ENCODE results near the gene ORM1. TPM values are rescaled to one million over a fixed set of nuclear protein-coding genes. Genes with fewer than 3 reads are reported as not detected.
A peak's percentile ranks its signal among the peaks of the same experiment; 100 is the strongest.

The ORM1 gene
- total and polyA plus RNA-seq, 10 donors: 0.95 to 13.6 (median 2.7) TPM

DNA sequence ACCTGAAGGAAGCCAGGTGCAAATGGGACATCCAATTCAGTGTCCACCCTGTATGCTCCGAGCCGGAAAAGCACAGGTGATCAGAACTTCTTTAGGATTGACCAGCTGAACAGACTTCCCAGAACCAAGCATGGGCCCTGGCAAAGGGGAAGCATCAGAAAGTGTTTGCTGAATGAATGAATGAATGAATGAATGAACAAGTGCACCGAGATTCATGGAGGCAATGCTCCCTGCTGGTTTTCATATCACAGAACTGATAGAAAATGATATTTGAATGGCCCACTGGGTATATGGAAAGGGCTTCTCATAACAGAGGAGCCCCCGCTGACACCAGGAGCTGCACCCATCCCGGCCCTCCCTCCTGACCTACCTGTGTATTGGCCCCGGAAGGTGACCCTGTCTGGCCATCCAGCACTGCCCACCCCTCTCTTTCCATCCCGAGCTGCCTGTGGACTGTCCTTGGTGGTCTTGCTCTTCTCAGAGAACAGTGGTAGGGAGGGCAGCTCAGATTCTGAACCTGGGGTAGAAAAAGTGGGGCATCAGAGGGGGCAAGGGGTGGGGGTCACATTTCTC is 22.7 kb downstream of the ORM1 start:
- intact Hi-C loops (cut with DNase I; ENCODE audit: low total_unique reads): loop anchor here (10.0 kb wide), 1 partner anchor 49 kb away; no protein-coding TSS in a partner anchor
- H3K4me3 ChIP-seq: no peak overlapping the region
- 91 to 98% (median 96%) methylated on average over 5 to 7 of the region's 7 CpGs for WGBS, 5 donors
- peaks cover 8 to 64% (median 26%) of the 10 kb centered on the region in 6 donors for H3K4me1 ChIP-seq
- no peaks in the 10 kb centered on the region for H3K27me3 ChIP-seq (replicated peaks in 1 of 7)
- peak; percentile 66 for DNase-seq
- H3K9me3 ChIP-seq: no peaks in the 10 kb centered on the region
- H3K36me3 ChIP-seq: peaks cover 10 to 100% (median 100%) of the 10 kb centered on the region in 6 donors
- peak overlapping the region in 3 of 8 donors; percentile 7 to 84 (median 17) for H3K27ac ChIP-seq
- no peak for TF ChIP-seq POLR2AphosphoS5 (IDR thresholded peaks at IDR 0.05)
- TF ChIP-seq, protein P1, sequence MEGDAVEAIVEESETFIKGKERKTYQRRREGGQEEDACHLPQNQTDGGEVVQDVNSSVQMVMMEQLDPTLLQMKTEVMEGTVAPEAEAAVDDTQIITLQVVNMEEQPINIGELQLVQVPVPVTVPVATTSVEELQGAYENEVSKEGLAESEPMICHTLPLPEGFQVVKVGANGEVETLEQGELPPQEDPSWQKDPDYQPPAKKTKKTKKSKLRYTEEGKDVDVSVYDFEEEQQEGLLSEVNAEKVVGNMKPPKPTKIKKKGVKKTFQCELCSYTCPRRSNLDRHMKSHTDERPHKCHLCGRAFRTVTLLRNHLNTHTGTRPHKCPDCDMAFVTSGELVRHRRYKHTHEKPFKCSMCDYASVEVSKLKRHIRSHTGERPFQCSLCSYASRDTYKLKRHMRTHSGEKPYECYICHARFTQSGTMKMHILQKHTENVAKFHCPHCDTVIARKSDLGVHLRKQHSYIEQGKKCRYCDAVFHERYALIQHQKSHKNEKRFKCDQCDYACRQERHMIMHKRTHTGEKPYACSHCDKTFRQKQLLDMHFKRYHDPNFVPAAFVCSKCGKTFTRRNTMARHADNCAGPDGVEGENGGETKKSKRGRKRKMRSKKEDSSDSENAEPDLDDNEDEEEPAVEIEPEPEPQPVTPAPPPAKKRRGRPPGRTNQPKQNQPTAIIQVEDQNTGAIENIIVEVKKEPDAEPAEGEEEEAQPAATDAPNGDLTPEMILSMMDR (IDR thresholded peaks at IDR 0.05 in 8 of 11, conservative IDR thresholded peaks at IDR 0.05 in 3 of 11): no peak
- TF ChIP-seq POLR2A (IDR thresholded peaks at IDR 0.05): no peak

DNA sequence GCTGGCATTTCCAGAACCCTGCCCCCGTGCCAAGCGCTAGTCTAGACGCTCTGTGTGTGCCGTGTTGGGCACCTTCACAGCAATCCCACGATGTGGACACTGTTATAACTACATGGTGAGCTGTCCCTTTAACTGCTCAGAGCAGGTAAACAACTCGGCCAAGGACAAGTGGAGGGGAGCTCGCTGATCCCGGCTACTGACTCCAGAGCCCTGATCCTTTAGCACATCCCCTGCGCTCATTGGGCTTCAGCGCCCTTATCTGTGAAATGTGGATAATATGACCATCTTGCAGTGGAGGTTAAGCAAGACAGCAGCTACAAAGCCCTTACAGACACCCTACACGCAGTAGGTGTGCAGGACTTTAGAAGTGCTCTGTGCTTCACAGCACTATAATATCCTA is 23.2 kb downstream of the ORM1 start:
- TF ChIP-seq POLR2AphosphoS5 (IDR thresholded peaks at IDR 0.05) (peak in 1 of 3 donors; percentile 24), POLR2A (IDR thresholded peaks at IDR 0.05) (no peak)
- TF ChIP-seq, protein P1 (IDR thresholded peaks at IDR 0.05 in 8 of 11, conservative IDR thresholded peaks at IDR 0.05 in 3 of 11): no peak
- DNase-seq: peak; percentile 32
- Histone ChIP-seq H3K36me3 (peaks cover 10 to 100% (median 100%) of the 10 kb centered on the region in 6 donors), H3K27ac (peak overlapping the region in 3 of 8 donors; percentile 8 to 84 (median 17)), H3K4me1 (peaks cover 8 to 64% (median 28%) of the 10 kb centered on the region in 6 donors), H3K27me3 (replicated peaks in 1 of 7) (no peaks in the 10 kb centered on the region), H3K9me3 (no peaks in the 10 kb centered on the region), H3K4me3 (no peak overlapping the region)
- intact Hi-C loops (cut with DNase I; ENCODE audit: low total_unique reads): loop anchor here (10.0 kb wide), 1 partner anchor 49 kb away; no protein-coding TSS in a partner anchor
- 90 to 95% (median 90%) methylated on average over 11 of the region's 11 CpGs for WGBS, 5 donors

DNA sequence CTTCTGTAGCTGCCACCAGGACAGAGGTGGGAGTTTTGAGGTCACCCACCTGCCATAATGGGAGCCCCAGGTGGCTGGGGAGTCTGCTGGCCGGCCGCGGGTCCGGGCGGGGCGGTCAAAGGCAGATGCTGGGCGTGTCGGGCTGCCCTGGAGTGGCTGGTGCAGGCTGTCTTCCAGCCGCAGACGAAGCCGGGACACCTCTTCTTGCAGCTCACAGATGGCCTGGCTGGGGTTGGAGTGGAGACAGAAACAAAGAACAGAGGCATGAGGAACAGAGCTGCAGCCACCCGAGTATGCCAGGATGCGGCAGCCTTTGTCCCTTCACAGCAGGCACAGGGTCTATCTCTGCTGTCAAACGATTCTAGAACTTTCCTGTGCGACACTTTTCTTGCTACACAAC is 24.8 kb downstream of the ORM1 start:
- peaks cover 8 to 65% (median 43%) of the 10 kb centered on the region in 6 donors for H3K4me1 ChIP-seq
- intact Hi-C loops (cut with DNase I; ENCODE audit: low total_unique reads): loop anchor here (10.0 kb wide), 1 partner anchor 47 kb away; no protein-coding TSS in a partner anchor
- peak; percentile 76 for DNase-seq

More for the DNA sequence above, 24.8 kb downstream of the ORM1 start:
- H3K4me3 ChIP-seq: no peak overlapping the region
- peaks cover 14 to 100% (median 100%) of the 10 kb centered on the region in 6 donors for H3K36me3 ChIP-seq
- WGBS, 5 donors: 90 to 94% (median 93%) methylated on average over 15 of the region's 15 CpGs
- no peaks in the 10 kb centered on the region for H3K9me3 ChIP-seq
- no peaks in the 10 kb centered on the region for H3K27me3 ChIP-seq (replicated peaks in 1 of 7)
- peak overlapping the region in 5 of 8 donors; percentile 39 to 84 (median 66) for H3K27ac ChIP-seq
- TF ChIP-seq POLR2A (IDR thresholded peaks at IDR 0.05): no peak
- TF ChIP-seq, protein P1 (IDR thresholded peaks at IDR 0.05 in 8 of 11, conservative IDR thresholded peaks at IDR 0.05 in 3 of 11): no peak
- TF ChIP-seq POLR2AphosphoS5 (IDR thresholded peaks at IDR 0.05): peak in 2 of 3 donors; percentile 38 to 62
